LNCAP (cell line): ENCODE results near the gene STOM.

ENCODE experiments used
- TF ChIP-seq, protein P1 (sequence below): fragments of 450-650 bp; IDR thresholded peaks from 2 replicates; pipeline ENCODE4 v1.5.1; 2017; ENCODE audit warnings: mild to moderate bottlenecking

The STOM gene

DNA sequence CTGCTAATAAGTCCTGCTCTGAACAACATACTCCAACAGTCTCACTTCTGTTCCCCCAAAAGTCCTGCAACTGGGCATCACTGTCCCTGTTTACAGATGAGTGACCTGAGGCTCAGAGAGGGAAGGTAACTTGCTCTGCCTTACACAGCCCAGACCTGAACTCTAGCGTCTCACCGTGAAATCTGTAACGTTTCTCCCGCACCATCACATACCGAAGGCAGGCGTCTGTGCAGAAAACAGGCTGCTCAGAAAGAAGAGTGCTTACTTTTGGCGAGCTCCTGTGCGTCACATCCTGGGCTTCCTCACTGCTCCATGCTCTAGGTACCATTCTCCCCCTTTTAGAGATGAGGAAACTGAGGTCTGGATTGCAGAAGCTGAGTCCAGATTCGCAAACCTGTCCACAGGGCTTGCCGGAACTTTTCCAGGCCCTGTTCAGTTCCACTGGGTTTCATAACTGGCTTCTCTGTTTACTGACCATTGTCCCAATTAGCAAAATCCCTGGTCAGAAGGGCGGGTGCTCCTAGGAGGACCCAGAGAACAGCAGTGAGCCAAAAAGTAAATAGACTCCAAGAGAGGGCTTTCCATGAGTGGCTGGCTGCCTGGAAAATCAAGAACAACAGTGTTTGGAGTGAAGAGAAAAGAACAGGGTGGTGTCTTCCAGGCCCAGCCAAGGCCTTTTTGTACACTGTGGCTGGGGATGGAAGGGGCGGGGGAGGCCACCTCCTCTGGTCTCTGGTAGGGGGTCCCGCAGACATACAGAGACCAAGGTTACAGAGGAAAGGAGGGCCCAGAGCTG is 75.0 kb downstream of the STOM start:
- TF ChIP-seq, protein P1, sequence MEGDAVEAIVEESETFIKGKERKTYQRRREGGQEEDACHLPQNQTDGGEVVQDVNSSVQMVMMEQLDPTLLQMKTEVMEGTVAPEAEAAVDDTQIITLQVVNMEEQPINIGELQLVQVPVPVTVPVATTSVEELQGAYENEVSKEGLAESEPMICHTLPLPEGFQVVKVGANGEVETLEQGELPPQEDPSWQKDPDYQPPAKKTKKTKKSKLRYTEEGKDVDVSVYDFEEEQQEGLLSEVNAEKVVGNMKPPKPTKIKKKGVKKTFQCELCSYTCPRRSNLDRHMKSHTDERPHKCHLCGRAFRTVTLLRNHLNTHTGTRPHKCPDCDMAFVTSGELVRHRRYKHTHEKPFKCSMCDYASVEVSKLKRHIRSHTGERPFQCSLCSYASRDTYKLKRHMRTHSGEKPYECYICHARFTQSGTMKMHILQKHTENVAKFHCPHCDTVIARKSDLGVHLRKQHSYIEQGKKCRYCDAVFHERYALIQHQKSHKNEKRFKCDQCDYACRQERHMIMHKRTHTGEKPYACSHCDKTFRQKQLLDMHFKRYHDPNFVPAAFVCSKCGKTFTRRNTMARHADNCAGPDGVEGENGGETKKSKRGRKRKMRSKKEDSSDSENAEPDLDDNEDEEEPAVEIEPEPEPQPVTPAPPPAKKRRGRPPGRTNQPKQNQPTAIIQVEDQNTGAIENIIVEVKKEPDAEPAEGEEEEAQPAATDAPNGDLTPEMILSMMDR = no peak

DNA sequence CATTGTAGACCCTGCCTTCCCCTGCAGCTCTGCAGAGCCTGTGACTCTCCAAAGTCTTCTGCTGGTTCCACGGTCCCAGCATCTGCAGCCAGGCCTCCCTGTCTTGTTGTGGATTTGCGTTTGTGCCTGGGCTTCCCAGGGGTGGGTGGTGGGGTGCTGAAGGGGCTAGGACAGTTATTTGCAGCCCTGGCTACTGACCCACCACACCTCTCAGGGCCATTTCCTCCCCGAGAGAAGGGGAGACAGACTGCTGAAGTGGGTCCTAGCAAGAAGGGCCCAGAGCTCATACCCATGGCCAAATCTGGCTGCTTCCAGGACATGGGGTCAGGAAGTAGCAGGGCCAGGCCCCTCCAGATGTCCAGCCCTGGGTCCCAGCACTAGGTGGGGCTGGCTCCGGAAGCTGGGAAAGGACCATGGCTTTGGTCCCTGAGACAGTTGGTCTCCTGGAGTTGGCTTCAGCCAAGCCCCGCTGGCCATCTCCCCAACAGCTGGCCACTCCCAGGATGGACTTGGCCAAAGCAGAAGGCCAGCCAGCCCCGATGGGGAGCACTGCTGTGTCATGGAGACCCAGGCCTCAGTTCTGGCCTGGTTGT is 75.8 kb downstream of the STOM start:
- TF ChIP-seq, protein P1 = no peak

DNA sequence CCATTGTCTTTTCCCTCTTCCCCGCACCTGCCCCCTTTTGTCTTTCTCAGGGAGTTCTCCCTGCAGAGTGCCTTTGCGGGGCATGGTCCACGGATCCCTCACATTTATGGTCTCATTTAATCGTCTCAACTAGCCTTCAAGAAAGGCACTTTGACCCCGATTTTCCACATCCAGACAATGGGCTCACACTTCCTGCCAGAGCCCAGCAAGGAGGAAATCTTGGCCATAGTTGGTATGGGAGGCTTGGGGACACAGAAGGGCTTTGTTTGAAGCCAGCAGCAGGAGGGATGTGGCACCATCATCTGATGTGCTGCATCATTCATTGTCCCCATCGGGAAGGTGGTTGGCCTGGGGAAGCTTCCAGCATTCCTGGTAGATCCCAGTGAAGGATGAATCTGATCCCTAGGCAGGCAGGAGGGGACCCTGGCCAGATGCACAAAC is 77.2 kb downstream of the STOM start:
- TF ChIP-seq, protein P1 = no peak

DNA sequence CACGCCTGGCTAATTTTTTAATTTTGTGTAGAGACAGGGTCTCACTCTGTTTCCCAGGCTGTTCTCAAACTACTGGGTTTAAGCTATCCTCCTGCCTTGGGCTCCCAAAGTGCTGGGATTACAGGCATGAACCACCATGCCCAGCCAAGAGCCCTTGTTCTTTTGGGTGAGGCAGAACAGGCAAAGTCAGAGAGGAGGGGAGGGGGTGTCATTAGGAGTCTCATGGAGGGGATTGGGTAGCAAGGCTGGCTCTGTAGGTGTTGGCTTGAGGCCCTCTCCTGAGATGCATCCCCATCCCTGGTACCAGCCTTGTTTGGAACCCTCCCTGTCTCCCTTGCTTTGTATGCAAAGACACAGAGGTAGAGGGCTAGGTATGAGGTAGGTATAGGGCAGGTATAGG is 78.0 kb downstream of the STOM start:
- TF ChIP-seq, protein P1 = no peak

DNA sequence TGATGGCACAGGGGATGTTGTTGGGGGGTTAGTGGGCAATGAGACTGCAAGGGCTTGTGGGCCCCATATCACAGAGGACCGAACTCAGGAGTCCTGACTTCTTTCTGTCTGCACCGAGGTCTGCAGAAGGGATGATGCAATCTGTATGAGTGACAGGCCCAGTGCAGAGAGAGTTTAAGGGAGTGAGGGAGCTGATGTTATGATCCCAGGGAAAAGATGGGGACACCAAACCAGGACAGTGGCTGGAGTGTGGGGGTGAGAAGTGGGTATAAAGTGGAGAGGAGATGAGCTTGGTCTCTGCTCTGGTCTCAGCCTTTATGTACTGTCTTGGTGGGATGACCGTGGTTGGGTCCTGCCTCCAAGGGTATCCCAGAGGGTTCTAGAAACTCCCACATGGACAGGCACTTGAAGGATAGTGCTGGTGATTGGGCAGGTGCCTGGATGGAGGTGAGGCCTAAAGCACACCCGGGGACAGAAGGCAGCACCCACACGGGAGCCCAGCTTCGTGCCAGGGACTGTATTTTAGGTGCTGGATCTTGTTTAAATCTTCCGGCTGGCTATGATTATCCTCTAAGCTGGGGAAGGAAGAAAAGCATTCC is 80.2 kb downstream of the STOM start:
- TF ChIP-seq, protein P1 = no peak

DNA sequence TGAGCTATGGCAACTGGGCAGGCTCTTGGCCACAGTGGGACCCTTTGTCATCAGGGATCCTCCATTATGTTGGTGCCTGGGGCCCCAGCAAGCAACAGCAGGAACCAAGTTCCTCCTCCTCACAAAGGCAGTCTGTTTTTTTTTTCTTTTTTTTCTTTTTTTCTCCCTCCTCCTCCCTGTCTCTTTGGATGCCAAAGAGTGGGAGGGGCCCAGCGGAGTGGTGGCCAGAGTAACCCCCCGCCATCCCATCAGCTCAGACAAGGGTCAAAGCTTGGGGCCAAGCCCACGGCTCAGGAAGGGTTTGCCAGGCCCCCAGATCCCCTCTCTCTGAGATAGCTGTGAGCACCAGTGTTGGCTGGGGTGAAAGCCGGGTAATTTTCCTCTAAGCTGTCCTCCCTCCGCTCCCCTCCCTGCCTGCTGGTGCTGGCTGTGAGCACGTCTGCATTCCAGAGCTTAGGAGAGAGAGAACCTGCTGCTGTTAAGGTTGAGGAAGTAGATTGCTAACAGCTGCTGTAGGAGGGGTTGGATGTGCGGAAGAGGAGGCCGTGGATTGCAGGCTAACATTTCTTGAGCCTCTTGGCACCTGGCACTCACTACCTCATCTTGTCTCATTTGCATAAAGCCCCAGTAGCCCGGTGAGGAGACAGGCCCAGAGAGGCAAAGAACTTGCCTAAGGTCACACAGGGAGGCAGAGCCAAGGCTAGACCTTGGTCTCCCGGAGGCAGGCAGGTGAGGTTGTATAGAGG is 80.9 kb downstream of the STOM start:
- TF ChIP-seq, protein P1 = no peak
